Mesenchymal stem cell (in vitro differentiated cells and primary cell): ENCODE results near the gene WWOX.
A peak's percentile ranks its signal among the peaks of the same experiment; 100 is the strongest.

ENCODE experiments used
- DNase-seq: peaks from one replicate; pipeline ENCODE4 v3.0.0-alpha.2; 2013
- H2AFZ ChIP-seq: one replicate; pipeline ENCODE4 v1.6.1; 2013; ENCODE audit warnings: low read depth, mild to moderate bottlenecking, control low read depth, inconsistent platforms, low read length, moderate library complexity
- H2AK5ac ChIP-seq: 2 replicates; pipeline ENCODE4 v1.6.1; 2013; ENCODE audit warnings: low read length, moderate library complexity, mild to moderate bottlenecking, inconsistent platforms; ENCODE audit not compliant: severe bottlenecking
- H2BK120ac ChIP-seq: one replicate; pipeline ENCODE4 v1.6.1; 2013; ENCODE audit warnings: low read depth, mild to moderate bottlenecking, inconsistent platforms, low read length, moderate library complexity
- H2BK12ac ChIP-seq, 2 experiments: one replicate each; pipeline ENCODE4 v1.6.1; 2013; ENCODE audit warnings: inconsistent platforms in 2 of 2, low read length in 2 of 2, mild to moderate bottlenecking in 2 of 2, moderate library complexity in 2 of 2, control low read depth in 1 of 2
- H2BK15ac ChIP-seq: one replicate; pipeline ENCODE4 v1.6.1; 2013; ENCODE audit warnings: mild to moderate bottlenecking, low read depth, inconsistent platforms; ENCODE audit not compliant: poor library complexity, severe bottlenecking
- H2BK5ac ChIP-seq: 2 replicates; pipeline ENCODE4 v1.6.1; 2013; ENCODE audit warnings: low read depth, mild to moderate bottlenecking, low read length, control low read depth, inconsistent platforms; ENCODE audit not compliant: poor library complexity, severe bottlenecking
- H3K14ac ChIP-seq, 2 experiments: one replicate each; pipeline ENCODE4 v1.6.1; 2013; ENCODE audit warnings: inconsistent platforms in 2 of 2, low read length in 2 of 2, control low read depth in 1 of 2, mild to moderate bottlenecking in 1 of 2, moderate library complexity in 1 of 2
- H3K18ac ChIP-seq, 2 experiments: one replicate each; pipeline ENCODE4 v1.6.1; 2013; ENCODE audit warnings: inconsistent platforms in 2 of 2, low read length in 2 of 2, control low read depth in 1 of 2, low read depth in 1 of 2, mild to moderate bottlenecking in 1 of 2
- H3K23ac ChIP-seq, 2 experiments: one replicate each; pipeline ENCODE4 v1.6.1; 2013; ENCODE audit warnings: inconsistent platforms in 2 of 2, low read length in 2 of 2, mild to moderate bottlenecking in 2 of 2, moderate library complexity in 2 of 2, control low read depth in 1 of 2
- H3K27ac ChIP-seq: 2 replicates; pipeline ENCODE4 v1.5.1; 2013; ENCODE audit warnings: mild to moderate bottlenecking, moderate library complexity, low read length, control low read depth, inconsistent platforms; ENCODE audit not compliant: poor library complexity, severe bottlenecking
- H3K27me3 ChIP-seq, 2 experiments: 2 replicates each; pipeline versions ENCODE4 v1.6.1 to v1.7.0; 2013; ENCODE audit warnings: low read length in 2 of 2, mild to moderate bottlenecking in 2 of 2, moderate library complexity in 2 of 2, control low read depth in 1 of 2, inconsistent platforms in 1 of 2; ENCODE audit not compliant: control insufficient read depth in 1 of 2, insufficient read depth in 1 of 2
- H3K36me3 ChIP-seq, 2 experiments: 2 replicates each; pipeline versions ENCODE4 v1.6.1 to v1.7.0; 2013; ENCODE audit warnings: low read length in 2 of 2, control low read depth in 1 of 2, inconsistent platforms in 1 of 2, low read depth in 1 of 2, mild to moderate bottlenecking in 1 of 2; ENCODE audit not compliant: insufficient read depth in 2 of 2, control insufficient read depth in 1 of 2
- H3K4ac ChIP-seq, 2 experiments: one replicate each; pipeline ENCODE4 v1.6.1; 2013; ENCODE audit warnings: inconsistent platforms in 2 of 2, low read length in 2 of 2, mild to moderate bottlenecking in 2 of 2, moderate library complexity in 2 of 2, control low read depth in 1 of 2, low read depth in 1 of 2
- H3K4me1 ChIP-seq: 2 replicates; pipeline ENCODE4 v1.6.1; 2013; ENCODE audit warnings: low read depth, low read length, control low read depth; ENCODE audit not compliant: control insufficient read depth, insufficient read depth
- H3K4me2 ChIP-seq: 2 replicates; pipeline ENCODE4 v1.6.1; 2013; ENCODE audit warnings: low read length, mild to moderate bottlenecking, inconsistent platforms; ENCODE audit not compliant: poor library complexity, severe bottlenecking
- H3K4me3 ChIP-seq, 2 experiments: 2 replicates each; pipeline versions ENCODE4 v1.5.1 to v1.7.0; 2013; ENCODE audit warnings: low read length in 2 of 2, mild to moderate bottlenecking in 2 of 2, control low read depth in 1 of 2, low read depth in 1 of 2; ENCODE audit not compliant: insufficient read depth in 1 of 2
- H3K79me1 ChIP-seq: replicated peaks from 2 replicates; pipeline ENCODE4 v1.6.1; 2013; ENCODE audit warnings: mild to moderate bottlenecking, control low read depth, low read length, inconsistent platforms; ENCODE audit not compliant: poor library complexity, severe bottlenecking
- H3K9ac ChIP-seq: 2 replicates; pipeline ENCODE4 v1.7.0; 2013; ENCODE audit warnings: mild to moderate bottlenecking, low read length, moderate library complexity
- H3K9me3 ChIP-seq: 2 replicates; pipeline ENCODE4 v1.7.0; 2013; ENCODE audit warnings: mild to moderate bottlenecking, low read length; ENCODE audit not compliant: control insufficient read depth
- H4K8ac ChIP-seq: one replicate; pipeline ENCODE4 v1.6.1; 2013; ENCODE audit warnings: inconsistent platforms, mild to moderate bottlenecking, low read length, moderate library complexity
- H4K91ac ChIP-seq: one replicate; pipeline ENCODE4 v1.6.1; 2013; ENCODE audit warnings: mild to moderate bottlenecking, low read length, inconsistent platforms
- WGBS: methylation state at CpG from one replicate; pipeline ENCODE4 v1.1.7; 2013; ENCODE audit warnings: mixed read lengths; 5-methylcytosine and 5-hydroxymethylcytosine counted together

The WWOX gene

DNA sequence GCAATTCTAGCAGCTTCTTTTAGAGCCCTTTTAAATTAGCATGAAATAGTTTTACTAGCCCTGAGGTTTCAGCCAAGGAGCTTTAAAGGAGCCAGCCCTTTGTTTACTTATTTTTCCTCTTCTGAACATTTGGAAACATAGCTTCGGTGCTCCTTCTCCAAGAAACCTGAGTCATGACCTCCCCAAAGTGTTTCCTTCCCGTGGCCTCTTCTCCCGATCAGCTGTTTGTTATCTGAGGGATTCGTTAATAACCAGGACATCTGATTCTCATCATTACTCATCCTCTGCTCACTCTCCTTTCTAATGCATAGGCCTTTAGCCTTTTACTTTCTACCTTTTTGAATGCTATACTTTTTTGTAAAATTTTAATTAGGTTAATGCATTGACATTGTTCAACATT is 204.5 kb downstream of the WWOX start:
- 1% methylated on average over 3 of the region's 4 CpGs for WGBS

DNA sequence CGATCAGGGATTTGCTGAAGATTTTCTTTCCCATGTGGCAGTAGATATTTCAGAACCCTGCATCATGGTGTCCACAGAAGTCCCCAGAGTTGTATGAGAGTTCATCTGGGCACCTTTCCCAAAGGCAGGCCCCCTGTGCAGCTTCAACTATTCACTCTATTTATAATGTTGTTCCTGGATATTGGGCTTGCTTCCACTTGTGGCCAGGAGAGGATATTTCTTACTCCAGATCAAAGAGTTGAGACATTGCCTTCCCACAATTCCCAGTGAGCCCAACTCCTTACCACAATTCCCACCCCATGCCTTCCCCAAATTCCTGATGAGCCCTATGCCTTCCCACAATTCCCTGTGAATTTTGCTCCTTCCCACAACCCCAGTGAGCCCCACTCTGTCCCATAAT is 206.9 kb downstream of the WWOX start:
- no peaks in the 10 kb centered on the region for H3K27me3 ChIP-seq
- H3K36me3 ChIP-seq = no peaks in the 10 kb centered on the region
- H3K4ac ChIP-seq = peak overlapping the region in 1 of 2 experiments; percentile 32
- H3K4me1 ChIP-seq = peaks cover 11% of the 10 kb centered on the region
- H4K8ac ChIP-seq = no peak overlapping the region
- no peak overlapping the region for H3K4me3 ChIP-seq
- DNase-seq = no peak
- no peak overlapping the region for H3K9ac ChIP-seq
- H2AFZ ChIP-seq = no peak overlapping the region
- H3K27ac ChIP-seq = no peak overlapping the region
- WGBS = 100% methylated on average over 1 of the region's 1 CpG
- H3K14ac ChIP-seq = peak overlapping the region in 1 of 2 experiments; percentile 59
- no peak overlapping the region for H3K23ac ChIP-seq
- H3K4me2 ChIP-seq = no peak overlapping the region
- peak overlapping the region in 1 of 2 experiments; percentile 67 for H2BK12ac ChIP-seq
- no peak overlapping the region for H4K91ac ChIP-seq
- peaks cover 7% of the 10 kb centered on the region for H3K79me1 ChIP-seq
- peak overlapping the region; percentile 15 for H2BK5ac ChIP-seq
- peak overlapping the region; percentile 71 for H2AK5ac ChIP-seq
- no peak overlapping the region for H2BK120ac ChIP-seq
- H3K9me3 ChIP-seq = no peaks in the 10 kb centered on the region
- H2BK15ac ChIP-seq = no peak overlapping the region
- peak overlapping the region in 1 of 2 experiments; percentile 16 for H3K18ac ChIP-seq

More for the DNA sequence above, 204.5 kb downstream of the WWOX start:
- Histone ChIP-seq H4K91ac (peak overlapping the region; percentile 92), H3K27ac (peak overlapping the region; percentile 52), H3K23ac (no peak overlapping the region), H3K36me3 (no peaks in the 10 kb centered on the region), H4K8ac (peak overlapping the region; percentile 88), H3K27me3 (no peaks in the 10 kb centered on the region), H2AK5ac (no peak overlapping the region), H3K79me1 (peaks cover 5% of the 10 kb centered on the region), H2BK5ac (no peak overlapping the region), H3K4me2 (no peak overlapping the region), H3K9ac (peak overlapping the region; percentile 42), H3K4me1 (peaks cover 7% of the 10 kb centered on the region), H2AFZ (peak overlapping the region; percentile 76), H2BK12ac (no peak overlapping the region), H3K4ac (peak overlapping the region in 1 of 2 experiments; percentile 76), H2BK120ac (no peak overlapping the region), H3K18ac (no peak overlapping the region), H3K9me3 (no peaks in the 10 kb centered on the region), H3K4me3 (peak overlapping the region in 1 of 2 experiments; percentile 50), H2BK15ac (no peak overlapping the region), H3K14ac (no peak overlapping the region)
- DNase-seq = peak; percentile 88

DNA sequence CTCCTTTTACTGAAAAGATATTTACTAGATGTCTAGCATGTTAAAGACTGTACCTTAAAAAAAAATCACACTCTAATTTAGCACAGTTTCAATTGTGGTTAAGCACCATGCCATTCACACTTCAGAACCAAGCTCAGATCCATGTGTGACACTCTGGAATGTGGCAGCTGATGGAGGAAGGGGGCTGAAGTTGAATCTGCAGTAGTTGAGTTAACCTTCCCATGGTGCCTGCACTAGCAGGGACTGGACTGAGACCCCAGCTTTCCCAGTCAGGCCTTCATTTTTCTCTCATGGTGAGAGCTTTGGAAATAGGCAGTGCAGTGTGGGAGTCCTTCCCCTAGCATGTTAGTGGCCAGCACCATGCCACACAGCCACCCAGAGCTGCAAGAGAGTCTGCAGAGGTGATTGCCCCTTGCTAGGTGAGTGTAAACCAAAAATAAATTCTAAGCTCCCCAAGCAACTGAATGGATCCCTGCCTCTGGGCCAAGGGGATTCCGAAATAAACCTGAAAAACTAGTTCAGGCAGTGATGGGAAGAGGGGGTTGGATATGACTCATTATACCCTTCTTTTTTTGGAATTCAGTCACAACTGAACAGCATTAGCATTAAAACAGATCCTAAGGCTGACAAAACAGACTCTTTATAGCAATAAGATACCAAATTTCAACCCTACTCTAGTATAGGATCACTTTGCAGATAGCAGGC is 208.5 kb downstream of the WWOX start:
- Histone ChIP-seq H3K27me3 (no peaks in the 10 kb centered on the region), H3K23ac (no peak overlapping the region), H2BK5ac (no peak overlapping the region), H3K79me1 (peaks cover 5% of the 10 kb centered on the region), H2BK15ac (no peak overlapping the region), H3K18ac (peak overlapping the region; percentile 5 to 53), H3K27ac (no peak overlapping the region), H2BK120ac (no peak overlapping the region), H4K8ac (no peak overlapping the region), H3K4ac (no peak overlapping the region), H3K4me2 (no peak overlapping the region), H3K9me3 (no peaks in the 10 kb centered on the region), H3K4me3 (no peak overlapping the region), H2BK12ac (peak overlapping the region; percentile 42 to 75), H3K14ac (no peak overlapping the region), H3K4me1 (peaks cover 14% of the 10 kb centered on the region), H2AFZ (no peak overlapping the region), H4K91ac (peak overlapping the region; percentile 5), H2AK5ac (peak overlapping the region; percentile 5), H3K9ac (no peak overlapping the region), H3K36me3 (no peaks in the 10 kb centered on the region)
- no peak for DNase-seq
- no CpG with 5 or more reads among the region's 1 CpG for WGBS

DNA sequence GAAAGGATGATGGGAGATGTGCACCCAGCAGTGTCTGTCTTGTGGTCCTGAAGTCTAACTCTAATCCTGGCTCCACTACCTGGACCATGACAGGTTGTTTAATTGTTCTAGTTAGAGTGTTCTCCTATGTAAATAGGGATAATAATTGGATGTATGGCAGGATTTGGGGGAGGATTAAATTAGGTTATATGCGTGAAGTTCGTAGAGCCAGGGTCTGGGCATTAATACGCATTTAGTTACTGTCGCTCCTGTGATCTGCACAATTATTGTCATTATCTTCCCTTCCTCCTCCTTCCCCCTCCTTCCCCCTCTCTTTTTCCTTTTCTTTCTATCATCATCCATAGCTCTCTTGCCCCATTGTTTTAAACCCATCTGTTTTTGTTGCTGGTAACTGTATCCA is 210.3 kb downstream of the WWOX start:
- Histone ChIP-seq H3K23ac (no peak overlapping the region), H3K14ac (no peak overlapping the region), H3K9ac (no peak overlapping the region), H3K18ac (peak overlapping the region in 1 of 2 experiments; percentile 50), H3K27me3 (no peaks in the 10 kb centered on the region), H3K36me3 (no peaks in the 10 kb centered on the region), H2BK15ac (no peak overlapping the region), H4K8ac (no peak overlapping the region), H3K4ac (no peak overlapping the region), H2BK12ac (peak overlapping the region in 1 of 2 experiments; percentile 61), H2BK120ac (no peak overlapping the region), H3K4me2 (no peak overlapping the region), H3K9me3 (no peaks in the 10 kb centered on the region), H4K91ac (no peak overlapping the region), H3K27ac (peak overlapping the region; percentile 95), H3K79me1 (peaks cover 5% of the 10 kb centered on the region), H3K4me1 (peaks cover 14% of the 10 kb centered on the region), H2AFZ (no peak overlapping the region), H3K4me3 (no peak overlapping the region), H2BK5ac (no peak overlapping the region), H2AK5ac (peak overlapping the region; percentile 74)
- 100% methylated on average over 4 of the region's 4 CpGs for whole genome bisulfite sequencing
- DNase-seq = no peak
